GM12874 (cell line): ENCODE measurements around the gene GPSM1.

ENCODE experiments used
- CTCF ChIP-seq: IDR thresholded peaks from 2 replicates; pipeline ENCODE4 v1.5.1; 2011; ENCODE audit warnings: low read depth, mild to moderate bottlenecking, control low read depth, low read length, moderate library complexity; ENCODE audit not compliant: insufficient read depth

Gene GPSM1

GRCh38 chr9:136327304-136327974 lies at the start of gene GPSM1:
Gene GPSM1, plus strand, starts transcription at chr9:136327539. Its CDS starts 157 bp downstream, at chr9:136327696.
- TF ChIP-seq CTCF = no peak

- TF ChIP-seq CTCF = 0 out of 2 replicates have a peak, but pooled peaks have one; percentile 19
Observed at GRCh38 chr9:136277746-136278145, 49.6 kb upstream of the GPSM1 start.

- no peak for TF ChIP-seq CTCF
Observed at GRCh38 chr9:136278221-136278620, 49.1 kb upstream of the GPSM1 start.

- TF ChIP-seq CTCF = no peak
Observed at GRCh38 chr9:136278894-136279293, 48.4 kb upstream of the GPSM1 start.

- TF ChIP-seq CTCF = no peak
Observed at GRCh38 chr9:136279471-136279870, 47.9 kb upstream of the GPSM1 start.

GRCh38 chr9:136280535-136281315 lies 46.6 kb upstream of the GPSM1 start:
- TF ChIP-seq CTCF = no peak

- TF ChIP-seq CTCF = no peak
Observed at GRCh38 chr9:136281421-136282271, 45.7 kb upstream of the GPSM1 start.
